Muscle of leg (tissue), 11 donors: Measurements from ENCODE around the gene DYNC1I1. TPM values are rescaled to one million over a fixed set of nuclear protein-coding genes. Genes with fewer than 3 reads are reported as not detected.

Source experiments
- DNase-seq: peaks from one replicate; pipeline ENCODE4 v3.0.0; 2013
- H3K27ac ChIP-seq: one replicate; pipeline ENCODE4 v1.5.1; 2013; ENCODE audit warnings: mild to moderate bottlenecking, low read length, control low read depth
- H3K27me3 ChIP-seq: one replicate; pipeline ENCODE4 v1.6.1; 2013; ENCODE audit warnings: low read length; ENCODE audit not compliant: control insufficient read depth, insufficient read depth
- H3K36me3 ChIP-seq: one replicate; pipeline ENCODE4 v1.6.1; 2013; ENCODE audit warnings: low read length; ENCODE audit not compliant: control insufficient read depth, insufficient read depth
- H3K4me1 ChIP-seq: one replicate; pipeline ENCODE4 v1.6.1; 2013; ENCODE audit warnings: low read length; ENCODE audit not compliant: control insufficient read depth, insufficient read depth
- H3K4me3 ChIP-seq: one replicate; pipeline ENCODE4 v1.5.1; 2013; ENCODE audit warnings: low read length, control low read depth
- H3K9me3 ChIP-seq: replicated peaks from 2 replicates; pipeline ENCODE4 v1.6.1; 2013; ENCODE audit warnings: low read depth, low read length; ENCODE audit not compliant: control insufficient read depth
- WGBS: methylation state at CpG from one replicate; pipeline ENCODE4 v1.1.5; 2013; ENCODE audit warnings: missing lambda C conversion rate; ENCODE audit not compliant: insufficient coverage; 5-methylcytosine and 5-hydroxymethylcytosine counted together
- polyA plus RNA-seq, 8 donors: library from polyadenylated mRNA; unstranded; fragments of 120-200 nt; gene quantifications; one replicate each; pipeline versions ENCODE4 v1.2.1 to v1.2.3, GENCODE V29; 2013; ENCODE audit warnings: inconsistent platforms in 1 of 8, low replicate concordance in 1 of 8; ENCODE audit not compliant: insufficient read length in 8 of 8, insufficient read depth in 1 of 8
- total RNA-seq: library from RNA; stranded (reverse); fragments of 120-200 nt; gene quantifications from one replicate; pipeline ENCODE4 v1.2.4, GENCODE V29; 2013

Gene DYNC1I1
- total and polyA plus RNA-seq, 9 donors, result 0.39 to 1.3 (median 1.0) TPM

DNA sequence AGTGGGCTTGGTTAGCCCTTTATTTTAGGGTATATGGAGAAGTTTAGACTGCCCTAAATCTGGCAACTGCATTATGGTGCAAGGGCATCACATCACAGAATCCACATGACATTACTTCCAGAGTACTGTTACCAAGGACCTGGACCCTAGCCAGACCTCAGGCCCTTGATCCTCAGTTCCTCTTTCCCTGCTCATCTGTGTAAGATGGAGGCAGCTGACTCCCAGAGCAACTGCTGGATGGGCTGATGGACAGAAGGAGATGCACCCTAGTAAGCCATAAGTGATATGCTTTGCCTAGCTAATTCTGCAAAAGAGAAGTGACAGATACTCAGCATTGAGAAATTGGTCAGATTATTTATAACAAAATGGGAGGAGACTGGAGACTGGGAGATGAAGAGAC, 131.7 kb downstream of the DYNC1I1 start:
- H3K36me3 ChIP-seq, result no peaks in the 10 kb centered on the region
- no peak overlapping the region for H3K27ac ChIP-seq
- no peaks in the 10 kb centered on the region for H3K9me3 ChIP-seq
- H3K27me3 ChIP-seq, result peaks cover 3% of the 10 kb centered on the region
- DNase-seq, result no peak
- no peak overlapping the region for H3K4me3 ChIP-seq
- H3K4me1 ChIP-seq, result no peaks in the 10 kb centered on the region

DNA sequence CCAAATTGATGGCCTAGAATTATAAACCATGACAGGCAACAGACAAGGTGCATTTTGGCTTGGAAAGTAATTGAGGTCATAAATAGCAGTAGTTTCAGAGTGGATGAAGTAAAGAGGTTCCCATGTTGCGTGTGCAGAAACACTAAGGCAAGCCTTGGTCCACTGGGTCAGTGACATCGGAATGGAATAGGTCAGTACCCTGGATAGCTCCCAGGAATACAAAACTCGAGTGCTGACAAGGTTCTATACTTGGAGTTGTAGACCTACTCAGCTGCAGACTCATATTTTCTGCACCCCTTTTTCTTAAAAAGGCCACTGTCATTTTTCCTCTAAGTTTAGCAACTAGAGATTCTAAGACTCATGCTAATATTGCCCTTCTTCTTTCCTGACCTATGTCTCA, 132.8 kb downstream of the DYNC1I1 start:
- peak; percentile 19 for DNase-seq
- no peak overlapping the region for H3K27ac ChIP-seq
- no peaks in the 10 kb centered on the region for H3K36me3 ChIP-seq
- H3K9me3 ChIP-seq, result no peaks in the 10 kb centered on the region
- WGBS, result 25% methylated on average over 1 of the region's 3 CpGs
- peaks cover 4% of the 10 kb centered on the region for H3K27me3 ChIP-seq
- no peak overlapping the region for H3K4me3 ChIP-seq
- H3K4me1 ChIP-seq, result no peaks in the 10 kb centered on the region

DNA sequence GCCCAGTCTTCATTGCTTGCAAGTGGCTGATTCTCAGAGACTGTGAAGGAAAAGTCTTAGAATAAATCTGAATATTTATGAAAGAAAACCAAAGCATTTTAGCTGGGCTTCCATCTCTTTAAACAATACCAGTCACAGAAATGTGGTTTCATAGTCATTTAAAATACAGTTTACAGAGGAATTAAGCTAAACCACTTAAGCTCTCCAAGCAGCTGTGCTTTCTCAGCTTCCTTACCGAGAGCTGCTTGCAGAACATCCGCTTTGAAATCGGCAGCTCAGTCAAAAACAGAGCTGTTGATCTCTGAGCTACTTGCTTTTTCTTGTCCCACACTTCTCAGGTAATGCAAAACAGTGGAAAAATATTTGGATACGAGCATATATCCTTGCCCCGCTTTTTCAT, 134.5 kb downstream of the DYNC1I1 start:
- no peak for DNase-seq
- H3K9me3 ChIP-seq, result no peaks in the 10 kb centered on the region
- H3K27me3 ChIP-seq, result peaks cover 6% of the 10 kb centered on the region
- H3K27ac ChIP-seq, result no peak overlapping the region
- 18% methylated on average over 3 of the region's 5 CpGs for WGBS
- H3K36me3 ChIP-seq, result no peaks in the 10 kb centered on the region
- no peak overlapping the region for H3K4me3 ChIP-seq
- H3K4me1 ChIP-seq, result no peaks in the 10 kb centered on the region

DNA sequence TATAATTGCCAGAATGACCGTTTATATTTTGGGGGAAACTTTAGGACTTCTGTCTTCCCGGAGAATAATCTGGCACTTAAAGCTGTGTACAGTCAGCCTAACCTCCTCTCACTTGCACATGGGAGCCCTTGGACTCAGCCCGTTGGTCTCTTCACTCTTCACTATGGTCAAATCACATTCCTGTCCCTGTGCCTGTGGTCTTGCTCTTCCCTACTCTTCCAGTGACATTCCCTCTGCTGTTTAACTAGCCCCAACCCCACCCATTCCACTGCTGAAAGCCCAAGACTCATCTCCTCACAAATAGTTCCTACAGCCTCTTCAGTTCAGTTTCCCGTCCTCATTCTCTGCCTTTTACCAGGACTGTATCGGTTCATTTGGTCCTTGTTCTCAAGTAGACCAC, 135.0 kb downstream of the DYNC1I1 start:
- Histone ChIP-seq H3K4me3 (no peak overlapping the region), H3K27ac (no peak overlapping the region)
- WGBS, result 47% methylated on average over 3 of the region's 5 CpGs

DNA sequence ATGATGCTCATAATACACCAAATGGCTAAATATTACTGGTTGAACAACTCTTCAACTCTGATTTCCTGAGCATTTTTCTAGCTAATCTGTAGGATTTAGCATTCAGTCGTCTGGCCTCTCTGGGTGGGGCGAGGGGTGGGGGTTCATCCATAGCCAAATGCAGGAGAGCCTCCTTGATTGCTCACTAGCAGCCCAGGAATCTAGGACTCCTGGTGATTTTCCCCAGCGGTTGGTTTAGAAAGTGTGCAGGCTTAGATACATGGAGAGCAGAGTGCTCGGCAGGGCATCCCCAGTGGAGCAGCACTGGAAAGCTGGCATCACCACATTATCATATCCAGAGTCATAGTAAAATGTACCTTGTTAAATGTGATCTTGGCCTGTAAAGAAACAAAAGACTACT, 136.1 kb downstream of the DYNC1I1 start:
- DNase-seq, result no peak

More for the DNA sequence above, 135.0 kb downstream of the DYNC1I1 start:
- no peaks in the 10 kb centered on the region for H3K9me3 ChIP-seq
- H3K27me3 ChIP-seq, result peaks cover 6% of the 10 kb centered on the region
- DNase-seq, result no peak
- no peaks in the 10 kb centered on the region for H3K36me3 ChIP-seq
- H3K4me1 ChIP-seq, result no peaks in the 10 kb centered on the region

DNA sequence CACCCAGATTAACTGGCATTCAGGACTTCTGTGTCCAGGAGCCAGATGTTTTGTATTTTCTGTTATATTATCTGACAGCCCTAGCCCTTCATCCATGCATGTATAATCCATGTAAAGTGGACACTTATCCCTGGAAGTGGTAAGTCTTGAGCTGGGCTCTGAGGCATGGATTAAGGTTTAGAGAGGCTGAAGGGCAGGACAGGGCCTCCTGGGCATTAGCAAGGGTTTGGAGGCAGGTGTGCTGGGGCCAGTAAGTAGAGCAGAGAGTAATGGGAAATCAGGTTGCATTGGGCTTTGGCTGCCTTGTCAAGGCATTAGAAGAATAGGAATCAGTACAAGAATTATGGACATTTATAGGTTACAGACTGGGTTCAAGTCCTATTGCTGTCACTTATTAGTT, 138.0 kb downstream of the DYNC1I1 start:
- H3K4me3 ChIP-seq, result no peak overlapping the region
- no peaks in the 10 kb centered on the region for H3K9me3 ChIP-seq
- no peaks in the 10 kb centered on the region for H3K4me1 ChIP-seq
- H3K36me3 ChIP-seq, result no peaks in the 10 kb centered on the region
- DNase-seq, result no peak
- peaks cover 6% of the 10 kb centered on the region for H3K27me3 ChIP-seq
- H3K27ac ChIP-seq, result no peak overlapping the region

More for the DNA sequence above, 136.1 kb downstream of the DYNC1I1 start:
- H3K4me1 ChIP-seq, result no peaks in the 10 kb centered on the region
- H3K9me3 ChIP-seq, result no peaks in the 10 kb centered on the region
- 31% methylated on average over 2 of the region's 4 CpGs for WGBS
- no peak overlapping the region for H3K27ac ChIP-seq
- H3K36me3 ChIP-seq, result no peaks in the 10 kb centered on the region
- peaks cover 6% of the 10 kb centered on the region for H3K27me3 ChIP-seq
- no peak overlapping the region for H3K4me3 ChIP-seq

DNA sequence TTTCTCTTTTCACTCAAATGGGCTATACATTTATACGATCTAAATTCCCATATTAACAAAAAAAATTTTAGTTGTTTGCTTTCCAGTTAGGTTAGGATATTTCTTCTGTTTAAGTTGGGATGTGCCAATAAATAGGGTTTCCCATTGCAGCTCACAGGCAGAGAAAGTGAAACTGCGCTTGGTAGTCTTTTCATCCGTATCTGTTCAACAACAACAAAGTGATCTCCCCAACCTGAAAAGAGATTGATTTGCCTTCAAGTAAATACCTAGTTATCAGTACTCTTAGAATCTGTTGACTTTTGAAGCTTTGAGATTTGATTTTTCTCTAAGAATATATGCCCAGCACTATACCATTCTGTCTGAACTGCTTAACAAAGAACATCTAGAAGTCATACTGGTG, 143.4 kb downstream of the DYNC1I1 start:
- WGBS, result no CpG with 5 or more reads among the region's 3 CpGs
- Histone ChIP-seq H3K4me1 (no peaks in the 10 kb centered on the region), H3K27ac (no peak overlapping the region), H3K36me3 (no peaks in the 10 kb centered on the region), H3K27me3 (no peaks in the 10 kb centered on the region), H3K9me3 (no peaks in the 10 kb centered on the region), H3K4me3 (no peak overlapping the region)
- DNase-seq, result no peak

DNA sequence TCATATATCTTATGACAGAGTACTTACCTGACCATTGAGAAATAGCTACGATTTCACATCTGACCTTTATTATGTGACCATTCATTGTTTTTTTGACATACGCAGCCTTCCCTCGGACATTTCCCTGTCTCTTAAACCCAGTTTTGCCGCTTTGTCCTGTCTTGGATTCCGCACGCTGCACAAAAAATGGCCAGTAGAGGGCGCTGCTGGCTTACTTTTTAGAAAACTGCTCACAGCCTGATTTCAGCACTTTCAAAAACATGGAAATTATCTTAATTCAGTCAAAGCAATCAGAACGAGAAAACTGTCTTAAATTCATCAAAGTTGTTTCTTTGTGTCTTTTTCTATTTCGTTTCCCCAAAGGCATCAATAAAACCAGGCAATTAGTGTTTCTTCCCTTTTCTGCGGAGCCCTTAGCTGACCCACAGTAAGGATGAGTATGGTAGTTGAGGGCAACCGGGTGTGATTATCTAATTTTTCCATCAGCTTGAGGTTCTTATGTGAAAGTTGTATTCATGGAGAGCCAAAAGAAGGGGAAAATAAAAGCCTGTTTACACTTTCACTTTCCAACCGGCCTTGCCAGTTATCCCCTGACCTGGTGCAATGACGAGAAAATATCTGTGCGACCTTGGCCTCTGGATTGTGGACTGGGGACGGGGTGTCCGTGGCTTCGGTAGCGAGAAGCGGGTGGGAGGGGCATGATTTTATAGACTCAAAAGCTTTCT, 144.4 kb downstream of the DYNC1I1 start:
- WGBS, result 34% methylated on average over 14 of the region's 19 CpGs

DNA sequence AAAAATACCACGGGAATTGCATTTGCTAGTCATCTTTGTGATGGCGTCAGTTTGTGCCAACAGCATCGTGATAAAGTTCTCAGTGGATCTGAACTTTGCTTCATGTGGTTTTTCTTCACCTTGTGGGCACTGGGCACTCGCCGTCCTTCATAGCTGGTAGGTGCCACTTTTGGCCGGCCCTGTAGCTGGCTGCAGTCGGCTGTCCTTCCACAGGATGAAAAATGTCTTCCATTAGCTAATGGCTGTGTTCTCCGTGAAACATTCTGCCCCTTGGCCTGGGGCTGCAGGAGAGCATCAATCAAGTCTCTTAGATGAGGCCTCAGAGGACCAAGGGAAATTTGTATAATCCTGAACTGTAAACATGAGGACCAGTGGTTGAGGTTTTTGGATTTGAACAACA, 145.3 kb downstream of the DYNC1I1 start:
- Histone ChIP-seq H3K27ac (no peak overlapping the region), H3K9me3 (no peaks in the 10 kb centered on the region), H3K4me3 (no peak overlapping the region), H3K4me1 (no peaks in the 10 kb centered on the region), H3K36me3 (no peaks in the 10 kb centered on the region), H3K27me3 (peaks cover 3% of the 10 kb centered on the region)
- no peak for DNase-seq
- WGBS, result 82% methylated on average over 8 of the region's 8 CpGs

More for the DNA sequence above, 144.4 kb downstream of the DYNC1I1 start:
- no peak overlapping the region for H3K27ac ChIP-seq
- H3K9me3 ChIP-seq, result no peaks in the 10 kb centered on the region
- DNase-seq, result peak; percentile 81
- H3K4me3 ChIP-seq, result no peak overlapping the region
- H3K36me3 ChIP-seq, result no peaks in the 10 kb centered on the region
- H3K27me3 ChIP-seq, result peaks cover 3% of the 10 kb centered on the region
- no peaks in the 10 kb centered on the region for H3K4me1 ChIP-seq

DNA sequence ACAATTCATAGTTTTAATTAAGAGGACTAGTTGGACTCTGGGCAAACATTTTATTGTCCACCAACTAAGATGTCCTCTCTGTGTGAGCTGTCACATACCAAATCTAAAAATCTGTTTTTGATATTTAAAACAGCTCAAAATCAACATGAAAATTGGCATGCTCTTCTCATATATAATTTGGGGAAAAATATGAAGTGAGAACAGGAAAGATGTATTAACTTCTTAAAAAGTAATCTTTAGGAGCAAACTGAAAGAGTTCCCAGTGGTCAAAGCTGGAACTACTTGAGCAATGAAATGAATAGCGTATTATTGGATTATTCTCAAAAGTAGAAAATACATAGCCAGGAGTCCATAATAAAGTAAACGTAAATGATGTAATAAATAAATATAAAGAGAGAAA, 147.2 kb downstream of the DYNC1I1 start:
- H3K4me1 ChIP-seq, result no peaks in the 10 kb centered on the region
- no peaks in the 10 kb centered on the region for H3K36me3 ChIP-seq
- H3K27ac ChIP-seq, result no peak overlapping the region
- H3K4me3 ChIP-seq, result no peak overlapping the region
- no peaks in the 10 kb centered on the region for H3K9me3 ChIP-seq
- DNase-seq, result no peak
- peaks cover 3% of the 10 kb centered on the region for H3K27me3 ChIP-seq
- WGBS, result no CpG with 5 or more reads among the region's 2 CpGs

DNA sequence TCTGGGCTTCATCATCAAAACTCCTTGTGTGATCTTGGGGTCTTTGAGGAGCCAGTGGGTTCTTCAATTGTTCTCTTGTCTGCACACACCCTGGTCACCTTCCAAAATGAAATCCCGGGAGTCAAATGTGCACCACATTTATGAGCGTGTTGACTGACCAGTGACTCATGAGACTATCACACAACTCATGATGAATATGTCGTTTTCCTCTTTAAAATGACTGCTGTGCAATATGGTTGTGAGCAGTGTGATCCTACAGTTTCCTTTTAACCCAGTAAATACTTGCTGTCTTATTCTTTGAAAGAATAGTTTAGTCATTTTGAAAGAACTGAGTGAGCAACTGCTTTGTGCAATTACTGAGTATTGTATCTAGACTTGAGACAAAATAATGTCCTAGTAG, 149.2 kb downstream of the DYNC1I1 start:
- DNase-seq, result no peak
- Histone ChIP-seq H3K36me3 (no peaks in the 10 kb centered on the region), H3K9me3 (no peaks in the 10 kb centered on the region), H3K27ac (no peak overlapping the region), H3K4me1 (no peaks in the 10 kb centered on the region), H3K27me3 (peaks cover 3% of the 10 kb centered on the region), H3K4me3 (no peak overlapping the region)
- WGBS, result 60% methylated on average over 1 of the region's 3 CpGs
